Tongue (tissue), 2 donors: ENCODE measurements around the gene KRTAP5-9. TPM values are rescaled to one million over a fixed set of nuclear protein-coding genes. Genes with fewer than 3 reads are reported as not detected.
"Not testable (repeated sequence)": the region's sequence is repeated elsewhere in the genome, so short reads cannot be mapped to it uniquely, and the experiment has no call there.

Experiments used
- DNase-seq: peaks from one replicate; pipeline ENCODE4 v3.0.0-alpha.2; 2015
- total RNA-seq: library from RNA; depleted of rRNA; stranded (reverse); fragments of >200 nt; gene quantifications from one replicate; pipeline ENCODE4 v1.2.3, GENCODE V29; 2014

The KRTAP5-9 gene
- total RNA-seq, 1 donor from 2014 or later = not detected

- not testable (repeated sequence) for DNase-seq
Measured at GRCh38 chr11:71534711-71535608, 13.3 kb upstream of the KRTAP5-9 start.

- no peak for DNase-seq
Measured at GRCh38 chr11:71535825-71536224, 12.4 kb upstream of the KRTAP5-9 start.

GRCh38 chr11:71537537-71537936, 10.7 kb upstream of the KRTAP5-9 start:
- no peak for DNase-seq

GRCh38 chr11:71537977-71538665, 10.1 kb upstream of the KRTAP5-9 start, which contains the start of gene KRTAP5-8:
Gene KRTAP5-8, plus strand, starts transcription at chr11:71538025. Its CDS starts 31 bp downstream, at chr11:71538056.
- peak; percentile 25 for DNase-seq

GRCh38 chr11:71538666-71538990, 9.6 kb upstream of the KRTAP5-9 start:
- DNase-seq = no peak

GRCh38 chr11:71539017-71539416, 9.2 kb upstream of the KRTAP5-9 start:
- no peak for DNase-seq

- not testable (repeated sequence) for DNase-seq
Measured at GRCh38 chr11:71539971-71540370, 8.2 kb upstream of the KRTAP5-9 start.

GRCh38 chr11:71540521-71541304, 7.5 kb upstream of the KRTAP5-9 start:
- DNase-seq = not testable (repeated sequence)

- no peak for DNase-seq
Measured at GRCh38 chr11:71542382-71542781, 5.8 kb upstream of the KRTAP5-9 start.

GRCh38 chr11:71542879-71543777, 5.1 kb upstream of the KRTAP5-9 start:
- DNase-seq = peak; percentile 8

GRCh38 chr11:71543866-71544265, 4.4 kb upstream of the KRTAP5-9 start:
- DNase-seq = peak; percentile 18

GRCh38 chr11:71544525-71545214, 3.5 kb upstream of the KRTAP5-9 start:
- no peak for DNase-seq

- no peak for DNase-seq
Measured at GRCh38 chr11:71545405-71545966, 2.7 kb upstream of the KRTAP5-9 start.

- peak; percentile 10 for DNase-seq
Measured at GRCh38 chr11:71548716-71549151, 514 bp downstream of the KRTAP5-9 start.

GRCh38 chr11:71551711-71552110, 3.5 kb downstream of the KRTAP5-9 start:
- no peak for DNase-seq

- DNase-seq = no peak
Measured at GRCh38 chr11:71554996-71555395, 6.8 kb downstream of the KRTAP5-9 start.

GRCh38 chr11:71555508-71555907, 7.3 kb downstream of the KRTAP5-9 start:
- DNase-seq = no peak

GRCh38 chr11:71556018-71556417, 7.8 kb downstream of the KRTAP5-9 start:
- DNase-seq = no peak

GRCh38 chr11:71557257-71557656, 9.0 kb downstream of the KRTAP5-9 start:
- DNase-seq = no peak

GRCh38 chr11:71558996-71559395, 10.8 kb downstream of the KRTAP5-9 start:
- no peak for DNase-seq
